GM18526 (cell line): ENCODE results near the gene PRR16.

ENCODE experiments used
- POLR2A ChIP-seq: IDR thresholded peaks from 3 replicates; pipeline ENCODE4 v1.6.1; 2011; ENCODE audit not compliant: insufficient read length; ENCODE audit errors: extremely low read depth

The PRR16 gene

GRCh38 chr5:120730214-120730613 lies 266.1 kb downstream of the PRR16 start:
- no peak for TF ChIP-seq POLR2A

DNA sequence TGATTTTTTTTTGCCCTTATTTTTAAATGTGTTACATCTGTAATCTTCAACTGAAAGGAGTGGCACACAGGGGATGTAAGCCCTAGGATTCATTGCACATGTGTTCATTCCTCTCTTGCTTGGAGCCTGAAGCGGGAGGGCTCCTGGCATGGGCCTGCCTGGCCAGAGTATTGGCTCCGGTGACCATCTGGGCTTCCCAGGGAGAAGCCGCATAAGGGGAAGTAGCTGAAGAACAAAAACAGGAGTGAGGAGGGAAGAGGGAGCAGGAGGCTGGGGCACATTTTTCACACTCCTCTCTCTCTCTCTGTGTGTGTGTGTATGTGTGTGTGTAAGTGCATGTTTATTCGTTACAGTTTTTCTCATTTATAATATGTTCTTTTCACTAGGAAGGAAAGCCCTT lies 269.9 kb downstream of the PRR16 start:
- TF ChIP-seq POLR2A, result no peak

DNA sequence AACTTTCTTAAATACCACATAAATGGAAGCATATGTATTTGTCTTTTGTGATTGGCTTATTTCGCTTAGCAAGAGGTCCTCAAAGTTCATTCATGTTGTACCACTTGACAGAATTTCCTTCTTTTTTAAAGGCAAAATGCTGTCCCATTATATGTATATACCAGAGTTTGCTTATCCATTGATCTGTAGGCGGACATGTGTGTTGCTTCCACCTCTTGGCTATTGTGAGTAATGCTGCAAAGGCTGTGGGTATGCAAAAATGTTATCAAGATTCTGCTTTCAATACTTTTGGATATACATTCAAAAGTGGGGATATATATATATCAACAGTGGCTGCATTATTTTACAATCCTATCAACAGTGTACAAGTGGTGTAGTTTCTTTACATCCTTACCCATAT lies 271.0 kb downstream of the PRR16 start:
- no peak for TF ChIP-seq POLR2A
